ENCODE data around the gene RRAD.

DNA sequence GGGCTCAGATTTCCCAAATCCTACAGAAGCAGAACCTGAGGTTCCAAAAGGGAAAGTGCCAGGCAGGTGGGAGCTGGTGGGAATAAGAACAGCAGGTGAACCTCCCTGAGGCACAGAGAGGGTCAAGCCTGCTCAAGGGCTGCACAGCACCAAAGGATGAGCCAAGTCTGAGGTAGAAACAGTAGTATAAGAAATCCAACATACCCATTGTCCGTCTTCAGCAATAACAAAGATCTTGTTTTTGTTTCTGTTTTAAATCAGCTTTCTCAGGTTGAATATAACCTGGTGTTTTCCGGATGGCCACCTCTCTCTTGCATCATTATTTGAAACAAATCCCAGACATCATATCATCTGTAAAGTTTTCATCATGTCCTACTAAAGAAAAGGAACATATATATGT, 25.1 kb upstream of the RRAD start:
- TF ChIP-seq, protein P1, sequence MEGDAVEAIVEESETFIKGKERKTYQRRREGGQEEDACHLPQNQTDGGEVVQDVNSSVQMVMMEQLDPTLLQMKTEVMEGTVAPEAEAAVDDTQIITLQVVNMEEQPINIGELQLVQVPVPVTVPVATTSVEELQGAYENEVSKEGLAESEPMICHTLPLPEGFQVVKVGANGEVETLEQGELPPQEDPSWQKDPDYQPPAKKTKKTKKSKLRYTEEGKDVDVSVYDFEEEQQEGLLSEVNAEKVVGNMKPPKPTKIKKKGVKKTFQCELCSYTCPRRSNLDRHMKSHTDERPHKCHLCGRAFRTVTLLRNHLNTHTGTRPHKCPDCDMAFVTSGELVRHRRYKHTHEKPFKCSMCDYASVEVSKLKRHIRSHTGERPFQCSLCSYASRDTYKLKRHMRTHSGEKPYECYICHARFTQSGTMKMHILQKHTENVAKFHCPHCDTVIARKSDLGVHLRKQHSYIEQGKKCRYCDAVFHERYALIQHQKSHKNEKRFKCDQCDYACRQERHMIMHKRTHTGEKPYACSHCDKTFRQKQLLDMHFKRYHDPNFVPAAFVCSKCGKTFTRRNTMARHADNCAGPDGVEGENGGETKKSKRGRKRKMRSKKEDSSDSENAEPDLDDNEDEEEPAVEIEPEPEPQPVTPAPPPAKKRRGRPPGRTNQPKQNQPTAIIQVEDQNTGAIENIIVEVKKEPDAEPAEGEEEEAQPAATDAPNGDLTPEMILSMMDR (IDR thresholded peaks at IDR 0.05): no peak
- TF ChIP-seq POLR2A (IDR thresholded peaks at IDR 0.05): no peak
